Hair follicle dermal papilla cell (primary cell): ENCODE results near the gene RAB3D. TPM values are rescaled to one million over a fixed set of nuclear protein-coding genes. Genes with fewer than 3 reads are reported as not detected.

Experiments
- total RNA-seq: library from RNA; depleted of rRNA; stranded (reverse); fragments of >200 nt; gene quantifications from 2 replicates; pipeline ENCODE4 v1.2.3, GENCODE V29; 2012

The RAB3D gene
- 23.7 and 24.3 TPM in 2 replicates for total RNA-seq

DNA sequence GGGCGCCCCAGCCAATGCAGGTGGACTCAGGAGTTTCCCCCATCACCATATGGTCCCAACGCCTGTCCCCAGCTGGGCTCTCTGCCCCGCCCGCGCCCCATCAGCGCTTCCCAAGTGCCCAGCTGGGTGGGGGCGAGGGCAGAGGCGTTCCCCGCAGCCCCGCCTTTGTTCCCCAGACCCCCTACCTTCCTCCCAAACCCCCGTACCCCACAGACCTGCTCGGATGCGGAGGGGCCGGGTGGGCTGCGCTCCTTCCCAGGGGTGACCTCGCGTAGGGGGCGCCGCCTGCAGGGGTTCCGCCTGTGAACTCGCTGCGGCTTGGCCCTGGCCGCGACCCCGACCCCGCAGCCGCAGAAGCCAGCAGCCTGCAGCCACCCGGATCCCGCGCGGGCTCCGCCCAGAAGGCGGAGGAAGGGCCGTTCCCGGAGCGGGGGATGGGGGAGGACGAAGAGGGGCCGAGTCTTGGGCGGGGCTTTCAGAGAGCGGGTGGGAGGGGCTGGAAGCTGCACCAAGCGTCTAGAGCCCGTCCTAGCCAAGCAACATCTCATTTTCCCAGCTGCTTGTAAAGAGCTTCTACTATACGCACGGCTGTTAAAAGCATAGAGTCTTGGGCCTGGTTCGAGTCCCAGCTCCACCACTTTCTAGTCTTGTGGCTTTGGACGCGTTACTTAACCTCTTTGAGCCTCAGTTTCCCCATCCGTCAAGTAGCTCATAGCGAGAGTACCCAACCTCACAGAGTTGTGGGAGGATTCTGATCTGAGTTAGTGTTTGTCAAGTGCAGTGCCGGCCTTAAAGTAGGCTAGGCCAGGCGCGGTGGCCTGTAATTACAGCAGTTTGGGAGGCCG lies at the start of gene RAB3D:
TSS of gene RAB3D (minus strand) at position 404 of the 845 bp plus-strand sequence. CDS start 2,258 bp downstream, outside the sequence.

GRCh38 chr19:11374433-11375142 lies 35.1 kb upstream of the RAB3D start, which contains the start of gene SWSAP1:
Gene SWSAP1, plus strand, starts transcription at chr19:11374666. Its CDS starts 15 bp downstream, at chr19:11374681.

GRCh38 chr19:11355160-11356073 lies 16.0 kb upstream of the RAB3D start, which contains the start of gene PLPPR2:
Gene PLPPR2, plus strand, starts transcription at chr19:11355432. Its CDS starts 2,242 bp downstream, at chr19:11357674.

DNA sequence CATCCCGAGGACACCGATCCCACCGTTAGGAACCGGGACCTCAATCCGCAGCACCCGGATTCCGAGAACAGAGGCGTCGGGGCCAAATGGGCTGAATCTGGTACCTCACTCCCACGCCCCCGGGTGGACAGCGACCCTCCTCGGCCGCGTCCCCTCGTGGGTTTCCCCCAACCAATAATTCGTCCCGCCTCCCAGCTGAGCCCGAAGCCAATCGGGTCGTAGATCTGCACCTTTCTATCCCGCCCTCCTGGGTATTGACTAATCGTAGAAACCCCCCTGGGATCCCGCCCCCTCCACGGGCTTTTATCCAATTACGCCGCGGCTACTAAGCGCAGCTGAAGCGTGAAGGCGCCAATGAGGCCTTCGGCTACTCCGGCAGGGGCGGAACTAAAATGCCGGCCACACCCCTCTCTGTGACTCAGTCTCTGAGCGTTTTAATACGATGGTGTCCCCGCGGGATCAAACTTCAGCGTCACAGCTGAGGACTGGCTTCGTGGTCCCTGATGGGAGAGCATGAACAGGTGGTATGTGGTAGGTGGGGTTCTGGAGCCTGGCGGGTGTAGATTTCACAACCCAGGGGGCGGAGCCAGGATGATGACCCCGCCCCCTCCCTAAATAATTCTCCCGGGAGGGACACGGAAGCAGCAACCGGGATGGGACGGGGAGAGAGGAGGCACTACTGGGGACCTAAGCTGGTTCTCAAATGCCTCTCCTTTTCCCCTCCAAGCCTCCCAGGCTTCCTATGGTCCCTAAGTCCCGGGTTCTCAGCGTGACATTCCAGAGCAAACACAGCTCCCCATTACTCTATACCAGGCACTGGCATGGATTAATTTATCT lies 6.9 kb upstream of the RAB3D start, which contains the start of the genes CCDC159 and TMEM205:
TSS of gene CCDC159 (plus strand) at position 416 of the 837 bp plus-strand sequence. CDS start at position 504, 88 bp downstream.
TSS of gene TMEM205 (minus strand) at position 165 of the 837 bp plus-strand sequence. CDS start 649 bp downstream, outside the sequence.

GRCh38 chr19:11295665-11296245 lies 43.7 kb downstream of the RAB3D start, which contains the start of gene TSPAN16:
Gene TSPAN16, plus strand, starts transcription at chr19:11296160. Its CDS starts 138 bp downstream, at chr19:11296298.

Other genes with a start within 250 kb of the RAB3D start
- 4.2 and 9.0 TPM in 2 replicates for gene SPC24, start 183.9 kb downstream of the RAB3D start, total RNA-seq
- gene KANK2, start 142.1 kb downstream of the RAB3D start, total RNA-seq: 378 and 380 TPM in 2 replicates
- not detected in 2 replicates for gene ANGPTL8, start 100.0 kb downstream of the RAB3D start, total RNA-seq
- 15.9 and 19.3 TPM in 2 replicates for gene DOCK6, start 77.1 kb downstream of the RAB3D start, total RNA-seq
- gene TSPAN16, start 43.5 kb downstream of the RAB3D start, total RNA-seq: not detected in 2 replicates
- 51.1 and 82.2 TPM in 2 replicates for gene TMEM205, start 6.6 kb upstream of the RAB3D start, total RNA-seq
- gene CCDC159, start 6.9 kb upstream of the RAB3D start, total RNA-seq: 6.1 and 10.5 TPM in 2 replicates
- gene PLPPR2, start 15.8 kb upstream of the RAB3D start, total RNA-seq: 24.2 and 26.5 TPM in 2 replicates
- gene SWSAP1, start 35.0 kb upstream of the RAB3D start, total RNA-seq: 0.97 TPM in 2 replicates
- 2.3 and 2.8 TPM in 2 replicates for gene EPOR, start 44.7 kb upstream of the RAB3D start, total RNA-seq
- gene RGL3, start 79.7 kb upstream of the RAB3D start, total RNA-seq: 0.16 and 1.6 TPM in 2 replicates
- gene ODAD3, start 95.5 kb upstream of the RAB3D start, total RNA-seq: 0.32 and 0.36 TPM in 2 replicates
- gene PRKCSH, start 96.0 kb upstream of the RAB3D start, total RNA-seq: 131 and 134 TPM in 2 replicates
- 0.73 TPM in 1 of 2 replicates, not detected in the other for gene ELAVL3, start 141.4 kb upstream of the RAB3D start, total RNA-seq
- 5.2 and 6.8 TPM in 2 replicates for gene ZNF653, start 166.2 kb upstream of the RAB3D start, total RNA-seq
- 28.8 and 33.6 TPM in 2 replicates for gene ECSIT, start 189.5 kb upstream of the RAB3D start, total RNA-seq
- gene CNN1, start 199.2 kb upstream of the RAB3D start, total RNA-seq: 8.4 and 13.2 TPM in 2 replicates
- 30.8 TPM in 2 replicates for gene ELOF1, start 219.6 kb upstream of the RAB3D start, total RNA-seq
- 0.61 and 1.3 TPM in 2 replicates for gene ACP5, start 238.0 kb upstream of the RAB3D start, total RNA-seq